Neural crest cell (in vitro differentiated cells): ENCODE measurements around the gene SRRM5. TPM values are rescaled to one million over a fixed set of nuclear protein-coding genes. Genes with fewer than 3 reads are reported as not detected.
A peak's percentile ranks its signal among the peaks of the same experiment; 100 is the strongest.
"Not testable (repeated sequence)": the region's sequence is repeated elsewhere in the genome, so short reads cannot be mapped to it uniquely, and the experiment has no call there.

Source experiments
- DNase-seq: peaks from one replicate; pipeline ENCODE4 v3.0.0; 2021; ENCODE audit warnings: low read depth, mixed read lengths, low spot score
- H3K27ac Mint-ChIP-seq: one replicate; pipeline ENCODE4 v1.8.0; 2021; ENCODE audit warnings: mild to moderate bottlenecking, mixed read lengths; ENCODE audit not compliant: unreplicated experiment
- H3K27me3 Mint-ChIP-seq: 2 replicates; pipeline ENCODE4 v1.8.0; 2021; ENCODE audit warnings: low read depth, mild to moderate bottlenecking, mixed read lengths
- H3K36me3 Mint-ChIP-seq: 2 replicates; pipeline ENCODE4 v1.8.0; 2021; ENCODE audit warnings: low read depth, mild to moderate bottlenecking, mixed read lengths
- H3K4me1 Mint-ChIP-seq: 2 replicates; pipeline ENCODE4 v1.8.0; 2021; ENCODE audit warnings: mixed read lengths
- H3K4me3 Mint-ChIP-seq: one replicate; pipeline ENCODE4 v1.8.0; 2021; ENCODE audit warnings: mild to moderate bottlenecking, mixed read lengths
- H3K9me3 Mint-ChIP-seq: 2 replicates; pipeline ENCODE4 v1.8.0; 2021; ENCODE audit warnings: mixed read lengths
- total RNA-seq: library from RNA; stranded (reverse); gene quantifications from 2 replicates; pipeline ENCODE4 v1.2.1, GENCODE V29; 2021
- TF ChIP-seq, protein P1 (sequence below): fragments of 200-600 bp; sonication (generic); conservative IDR thresholded peaks from 2 replicates; pipeline ENCODE4 v1.5.0; 2021; ENCODE audit warnings: antibody characterized with exemption, mild to moderate bottlenecking

The SRRM5 gene
- total RNA-seq, 1 donor from 2014 or later: 0.51 TPM

DNA sequence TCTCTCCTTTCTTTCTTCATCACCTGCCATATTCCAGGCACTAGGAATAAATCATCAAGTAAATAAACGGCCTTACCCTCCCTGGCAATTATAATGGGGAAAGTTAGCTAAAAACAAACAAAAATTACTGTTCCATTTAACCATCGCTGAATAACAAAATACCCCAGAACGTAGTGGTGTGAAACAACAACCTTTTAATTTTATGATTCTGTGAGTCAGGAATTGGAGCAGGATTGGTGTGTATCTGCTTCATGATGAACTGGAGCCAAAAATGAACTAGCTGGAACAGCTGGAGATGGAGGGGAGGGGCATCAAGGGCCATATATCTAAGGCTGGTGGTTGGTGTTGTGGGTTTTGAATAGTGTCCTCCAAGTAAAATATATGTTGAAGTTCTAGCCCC lies 31.4 kb downstream of the SRRM5 start:
- no peaks in the 10 kb centered on the region for H3K9me3 Mint-ChIP-seq
- H3K4me1 Mint-ChIP-seq: peaks cover 16% of the 10 kb centered on the region
- H3K4me3 Mint-ChIP-seq: peak overlapping the region; percentile 68
- TF ChIP-seq, protein P1, sequence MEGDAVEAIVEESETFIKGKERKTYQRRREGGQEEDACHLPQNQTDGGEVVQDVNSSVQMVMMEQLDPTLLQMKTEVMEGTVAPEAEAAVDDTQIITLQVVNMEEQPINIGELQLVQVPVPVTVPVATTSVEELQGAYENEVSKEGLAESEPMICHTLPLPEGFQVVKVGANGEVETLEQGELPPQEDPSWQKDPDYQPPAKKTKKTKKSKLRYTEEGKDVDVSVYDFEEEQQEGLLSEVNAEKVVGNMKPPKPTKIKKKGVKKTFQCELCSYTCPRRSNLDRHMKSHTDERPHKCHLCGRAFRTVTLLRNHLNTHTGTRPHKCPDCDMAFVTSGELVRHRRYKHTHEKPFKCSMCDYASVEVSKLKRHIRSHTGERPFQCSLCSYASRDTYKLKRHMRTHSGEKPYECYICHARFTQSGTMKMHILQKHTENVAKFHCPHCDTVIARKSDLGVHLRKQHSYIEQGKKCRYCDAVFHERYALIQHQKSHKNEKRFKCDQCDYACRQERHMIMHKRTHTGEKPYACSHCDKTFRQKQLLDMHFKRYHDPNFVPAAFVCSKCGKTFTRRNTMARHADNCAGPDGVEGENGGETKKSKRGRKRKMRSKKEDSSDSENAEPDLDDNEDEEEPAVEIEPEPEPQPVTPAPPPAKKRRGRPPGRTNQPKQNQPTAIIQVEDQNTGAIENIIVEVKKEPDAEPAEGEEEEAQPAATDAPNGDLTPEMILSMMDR: no peak
- H3K27me3 Mint-ChIP-seq: peaks cover 4% of the 10 kb centered on the region
- H3K27ac Mint-ChIP-seq: no peak overlapping the region
- H3K36me3 Mint-ChIP-seq: peaks cover 15% of the 10 kb centered on the region
- no peak for DNase-seq

DNA sequence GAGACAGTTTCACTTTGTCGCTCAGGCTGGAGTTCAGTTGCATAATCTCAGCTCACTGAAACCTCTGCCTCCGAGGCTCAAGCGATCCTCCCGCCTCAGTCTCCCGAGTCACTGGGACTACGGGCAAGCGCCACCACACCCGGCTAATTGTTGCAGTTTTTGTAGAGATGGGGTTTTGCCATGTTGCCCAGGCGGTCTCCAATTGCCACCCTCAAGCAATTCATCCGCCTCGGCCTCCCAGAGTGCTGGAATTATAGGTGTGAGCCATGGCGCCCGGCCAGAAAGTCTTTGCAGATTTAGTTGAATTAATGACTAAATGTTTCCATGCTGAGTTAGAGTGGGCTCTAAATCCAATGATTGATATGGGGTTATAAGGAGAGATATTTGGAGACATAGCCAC lies 32.3 kb downstream of the SRRM5 start:
- Mint-ChIP-seq H3K4me1 (peaks cover 8% of the 10 kb centered on the region), H3K27ac (no peak overlapping the region), H3K9me3 (no peaks in the 10 kb centered on the region), H3K36me3 (peaks cover 18% of the 10 kb centered on the region), H3K27me3 (peaks cover 4% of the 10 kb centered on the region), H3K4me3 (no peak overlapping the region)
- TF ChIP-seq, protein P1: no peak
- DNase-seq: no peak

DNA sequence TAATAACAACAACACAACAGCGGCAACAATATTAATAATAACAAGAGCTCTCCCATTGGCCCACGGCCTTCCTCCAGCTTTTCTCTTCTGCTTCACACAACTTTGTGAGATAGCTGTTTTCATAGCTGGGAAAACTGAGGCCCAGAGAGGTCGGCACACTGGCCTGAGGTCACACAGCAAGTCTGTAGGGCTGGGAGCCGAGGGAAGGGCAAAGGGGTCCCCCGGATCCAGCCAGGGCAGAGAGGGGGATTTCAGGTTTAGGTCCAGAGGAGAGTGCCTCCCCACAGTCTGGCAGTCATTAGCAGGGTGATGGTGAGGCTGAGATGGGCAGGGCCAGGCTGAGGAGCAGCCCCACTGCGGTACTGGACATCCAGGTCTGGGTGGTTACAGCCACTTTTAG lies 36.7 kb downstream of the SRRM5 start:
- no peaks in the 10 kb centered on the region for H3K27me3 Mint-ChIP-seq
- peaks cover 28% of the 10 kb centered on the region for H3K36me3 Mint-ChIP-seq
- no peak overlapping the region for H3K27ac Mint-ChIP-seq
- TF ChIP-seq, protein P1: no peak
- no peaks in the 10 kb centered on the region for H3K9me3 Mint-ChIP-seq
- no peak for DNase-seq
- no peak overlapping the region for H3K4me3 Mint-ChIP-seq
- peaks cover 5% of the 10 kb centered on the region for H3K4me1 Mint-ChIP-seq

DNA sequence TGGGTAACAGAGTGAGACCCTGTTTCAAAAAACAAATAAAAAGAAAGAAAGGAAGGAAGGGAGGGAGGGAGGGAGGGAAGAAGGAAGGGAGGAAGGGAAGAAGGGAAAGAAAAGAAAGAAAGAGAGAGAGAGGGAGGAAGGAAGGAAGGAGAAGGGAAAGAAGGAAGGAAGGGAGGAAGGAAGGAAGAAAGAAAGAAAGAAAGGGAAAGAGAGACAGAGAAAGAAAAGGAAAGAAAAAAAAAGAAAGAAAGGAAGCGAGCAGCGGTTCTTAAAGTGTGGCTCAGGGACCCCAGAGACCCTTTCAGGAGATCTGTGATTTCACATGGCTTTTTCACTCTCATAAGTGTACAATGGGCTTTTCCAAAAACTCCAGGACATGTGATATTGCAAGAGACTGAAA lies 37.6 kb downstream of the SRRM5 start:
- H3K9me3 Mint-ChIP-seq: no peaks in the 10 kb centered on the region
- TF ChIP-seq, protein P1: no peak
- no peak overlapping the region for H3K27ac Mint-ChIP-seq
- DNase-seq: no peak
- peaks cover 5% of the 10 kb centered on the region for H3K4me1 Mint-ChIP-seq
- H3K27me3 Mint-ChIP-seq: no peaks in the 10 kb centered on the region
- H3K4me3 Mint-ChIP-seq: no peak overlapping the region
- H3K36me3 Mint-ChIP-seq: peaks cover 29% of the 10 kb centered on the region

DNA sequence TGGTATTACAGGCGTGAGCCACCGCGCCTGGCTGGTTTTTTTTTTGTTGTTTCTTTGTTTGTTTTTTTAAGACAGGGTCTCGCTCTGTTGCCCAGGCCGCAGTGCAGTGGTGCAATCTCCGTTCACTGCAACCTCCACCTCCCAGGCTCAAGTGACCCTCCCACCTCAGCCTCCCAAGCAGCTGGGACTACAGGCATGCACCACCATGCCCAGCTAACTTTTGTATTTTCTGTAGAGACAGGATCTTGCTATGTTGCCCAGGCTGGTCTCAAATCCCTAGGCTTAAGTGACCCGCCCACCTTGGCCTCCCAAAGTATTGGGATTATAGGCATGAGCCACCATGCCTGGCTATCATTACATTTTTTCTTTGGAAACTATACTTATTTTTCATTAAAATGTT lies 38.4 kb downstream of the SRRM5 start:
- not testable (repeated sequence) for H3K4me1 Mint-ChIP-seq, DNase-seq, H3K9me3 Mint-ChIP-seq, H3K4me3 Mint-ChIP-seq, H3K27ac Mint-ChIP-seq, H3K27me3 Mint-ChIP-seq
- peaks cover 28% of the 10 kb centered on the region for H3K36me3 Mint-ChIP-seq

DNA sequence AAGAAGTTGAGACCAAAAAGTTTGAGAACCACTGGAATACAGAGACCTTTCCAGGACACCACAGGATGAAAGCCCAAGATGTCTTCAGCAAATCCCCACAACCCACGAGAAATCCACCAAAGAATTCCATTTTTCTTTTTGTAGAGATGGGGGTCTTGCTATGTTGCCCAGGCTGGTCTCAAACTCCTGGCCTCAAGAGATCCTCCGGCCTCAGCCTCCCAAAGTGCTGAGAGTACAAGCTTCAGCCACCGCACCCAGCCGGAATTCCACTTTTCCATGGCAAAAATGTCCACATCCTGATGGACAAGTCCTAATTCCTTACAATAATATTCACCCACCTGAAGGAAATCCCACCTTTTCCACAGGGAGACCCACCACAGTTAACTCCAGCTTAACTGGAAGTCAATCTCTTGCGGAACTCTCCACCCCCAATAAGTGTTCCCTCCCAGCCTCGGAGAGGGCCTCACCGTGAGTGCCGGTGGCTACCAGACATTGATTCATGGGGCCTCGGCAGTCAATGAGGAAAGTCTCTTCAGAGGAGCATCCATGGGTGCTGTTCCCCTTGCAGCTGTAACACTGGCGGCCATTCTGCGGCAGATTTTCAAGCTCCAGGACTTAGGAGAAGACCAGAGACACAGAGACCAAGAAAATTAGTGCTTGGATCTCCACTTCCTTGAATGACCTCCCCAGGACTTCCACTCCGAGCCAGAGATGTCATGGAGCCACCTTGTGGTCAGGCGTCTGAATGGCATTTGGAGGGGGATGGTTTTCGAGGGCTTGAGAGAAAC lies 40.1 kb downstream of the SRRM5 start:
- peak; percentile 67 for DNase-seq
- peaks cover 31% of the 10 kb centered on the region for H3K36me3 Mint-ChIP-seq
- H3K4me3 Mint-ChIP-seq: no peak overlapping the region
- peak overlapping the region; percentile 50 for H3K27ac Mint-ChIP-seq
- TF ChIP-seq, protein P1: peak; percentile 73
- H3K27me3 Mint-ChIP-seq: no peaks in the 10 kb centered on the region
- peaks cover 5% of the 10 kb centered on the region for H3K4me1 Mint-ChIP-seq
- no peaks in the 10 kb centered on the region for H3K9me3 Mint-ChIP-seq
